ENCODE data around the gene CHDH.

CHDH gene

DNA sequence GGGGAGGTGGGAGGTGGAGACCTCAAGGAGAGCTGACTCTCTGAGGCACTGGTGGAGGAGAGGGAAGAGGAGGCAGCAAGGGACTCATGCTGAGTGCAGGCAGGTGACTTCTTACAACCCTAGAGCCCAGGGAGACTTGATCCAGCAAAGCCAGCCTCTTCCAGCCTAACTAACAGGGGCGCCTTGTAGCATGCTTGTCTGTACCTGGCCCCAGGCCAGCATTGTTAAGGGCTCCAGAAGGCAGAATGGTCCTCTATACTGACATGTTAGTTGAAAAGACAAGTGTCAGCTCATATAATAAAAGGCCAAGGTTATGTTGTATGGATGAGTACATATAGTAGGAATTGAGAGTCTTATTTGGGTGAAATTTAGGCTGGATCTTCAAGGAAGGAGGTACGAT, 65.4 kb downstream of the CHDH start:
- DNase-seq, result no peak

DNA sequence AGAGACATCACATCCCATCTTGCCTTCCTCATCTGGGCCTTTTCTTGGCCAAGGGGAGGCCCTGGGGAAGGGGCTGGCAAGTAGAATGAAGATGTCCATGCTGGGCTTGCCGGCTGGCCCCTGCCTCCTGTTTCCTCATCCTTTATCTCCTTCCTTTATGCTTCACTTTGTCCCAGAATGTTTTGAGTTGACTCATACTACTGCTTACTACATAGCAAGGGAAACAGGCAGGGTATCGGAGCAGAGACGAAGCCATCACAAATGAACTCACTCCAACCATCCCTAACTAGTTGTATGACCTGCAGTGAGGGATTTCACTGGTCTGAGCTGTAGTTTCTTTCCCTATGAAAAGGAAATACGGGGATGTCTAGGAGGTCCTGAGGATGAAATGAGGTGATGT, 66.0 kb downstream of the CHDH start:
- DNase-seq, result no peak

DNA sequence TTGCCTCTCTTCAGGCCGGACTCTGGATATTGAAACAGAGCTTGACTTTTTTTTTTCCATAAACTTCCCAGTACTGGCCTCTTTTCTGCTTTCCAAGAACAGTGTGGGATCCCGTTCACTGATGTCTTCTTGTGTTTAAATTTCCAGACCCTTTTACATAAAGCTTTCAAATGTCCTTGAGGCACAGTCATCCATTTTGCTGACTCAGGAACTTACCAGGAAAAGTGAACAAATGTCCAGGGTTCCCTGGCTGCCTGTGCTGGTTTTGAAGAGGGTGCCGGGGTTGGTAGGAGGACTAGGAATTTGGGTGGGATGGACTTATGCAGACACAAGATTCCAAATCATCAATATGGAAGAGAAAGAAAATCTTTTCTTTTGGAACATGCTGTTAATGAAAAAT, 68.1 kb downstream of the CHDH start:
- no peak for DNase-seq

DNA sequence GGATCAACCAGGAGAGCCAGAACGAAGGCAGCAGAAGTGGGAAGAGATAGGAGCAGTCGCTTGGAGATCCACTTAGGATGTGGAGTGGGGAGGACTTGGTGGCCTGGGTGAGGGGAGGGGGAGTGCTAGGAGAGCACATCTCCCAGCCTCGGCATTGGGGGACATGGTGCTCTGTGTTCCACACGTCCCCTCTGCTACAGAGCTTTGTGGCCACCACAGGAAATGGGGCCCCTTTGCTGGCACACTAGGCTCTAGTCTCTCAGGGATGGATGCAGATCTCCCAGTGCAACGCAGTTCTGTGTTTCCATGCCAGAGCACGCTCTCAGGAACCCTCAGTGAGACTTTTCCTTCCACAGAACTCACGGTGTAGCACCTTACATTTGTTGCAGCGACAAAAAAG, 68.8 kb downstream of the CHDH start:
- no peak for DNase-seq

DNA sequence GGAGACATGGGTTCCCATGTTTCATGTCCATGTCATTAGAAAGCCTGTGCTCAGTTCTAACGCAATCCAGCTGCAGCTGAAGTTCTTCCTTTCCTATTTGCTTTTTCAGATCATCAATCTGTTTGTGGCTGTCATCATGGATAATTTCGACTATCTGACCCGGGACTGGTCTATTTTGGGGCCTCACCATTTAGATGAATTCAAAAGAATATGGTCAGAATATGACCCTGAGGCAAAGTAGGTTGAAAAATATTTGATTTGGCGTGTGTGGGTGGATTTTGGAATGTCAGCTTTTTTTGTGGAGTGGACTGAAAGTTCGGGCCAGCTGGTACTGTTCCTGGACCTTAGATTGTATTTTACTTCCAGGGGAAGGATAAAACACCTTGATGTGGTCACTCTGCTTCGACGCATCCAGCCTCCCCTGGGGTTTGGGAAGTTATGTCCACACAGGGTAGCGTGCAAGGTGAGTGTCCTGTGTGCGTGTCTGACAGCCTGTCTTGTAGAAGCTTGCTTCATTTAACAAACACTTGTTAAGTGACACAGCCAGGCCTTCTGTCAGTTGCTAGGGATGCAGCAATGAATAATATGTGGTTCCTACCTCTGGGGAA, 69.6 kb downstream of the CHDH start:
- no peak for DNase-seq

DNA sequence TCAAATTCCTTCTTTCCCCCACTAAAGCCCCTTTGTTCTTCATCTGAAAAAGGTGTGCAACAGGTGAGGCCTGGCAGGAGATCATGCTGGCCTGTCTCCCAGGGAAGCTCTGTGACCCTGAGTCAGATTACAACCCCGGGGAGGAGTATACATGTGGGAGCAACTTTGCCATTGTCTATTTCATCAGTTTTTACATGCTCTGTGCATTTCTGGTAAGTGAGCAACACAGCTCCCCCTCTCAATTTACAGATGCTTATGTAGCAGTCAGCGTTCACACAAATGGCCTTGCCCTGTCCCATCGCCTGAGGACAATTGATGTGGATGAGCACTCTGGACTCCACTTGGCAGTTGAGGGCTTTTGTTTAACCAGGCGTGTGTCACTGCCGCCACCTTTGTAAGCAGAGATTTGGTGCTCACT, 70.4 kb downstream of the CHDH start:
- no peak for DNase-seq

DNA sequence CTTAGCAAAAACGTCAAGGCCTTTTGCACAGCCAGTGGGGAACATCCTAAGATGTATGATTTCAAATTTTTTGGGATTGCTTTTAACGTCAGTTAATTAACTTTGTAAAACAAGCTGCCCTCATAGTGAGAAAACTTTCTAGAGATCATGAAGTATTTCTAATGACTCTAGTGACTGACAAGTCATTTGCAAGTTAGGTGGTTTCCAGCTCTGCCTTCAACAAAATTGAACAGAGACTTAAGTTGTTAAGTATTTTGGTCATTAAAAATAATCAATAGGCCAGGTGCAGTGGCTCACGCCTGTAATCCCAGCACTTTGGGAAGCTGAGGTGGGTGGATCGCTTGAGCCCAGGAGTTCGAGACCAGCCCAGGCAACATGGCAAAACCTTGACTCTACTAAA, 71.2 kb downstream of the CHDH start:
- DNase-seq, result no peak

DNA sequence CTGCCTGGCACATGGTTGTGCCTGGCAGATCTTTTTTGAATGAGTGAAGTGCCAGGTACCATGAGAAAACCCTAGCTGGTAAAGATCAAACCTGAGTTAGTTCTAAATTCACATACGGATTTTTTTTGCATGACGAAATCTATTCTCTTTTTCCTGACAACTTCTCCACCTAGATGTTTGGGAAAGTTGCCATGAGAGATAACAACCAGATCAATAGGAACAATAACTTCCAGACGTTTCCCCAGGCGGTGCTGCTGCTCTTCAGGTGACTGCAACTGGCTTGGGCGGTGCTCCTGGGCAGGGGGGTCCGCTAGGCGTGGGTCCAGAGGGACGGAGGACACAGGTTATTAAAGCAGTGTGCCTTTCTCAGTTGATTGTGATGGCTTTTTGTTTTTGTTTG, 71.8 kb downstream of the CHDH start:
- DNase-seq, result no peak

DNA sequence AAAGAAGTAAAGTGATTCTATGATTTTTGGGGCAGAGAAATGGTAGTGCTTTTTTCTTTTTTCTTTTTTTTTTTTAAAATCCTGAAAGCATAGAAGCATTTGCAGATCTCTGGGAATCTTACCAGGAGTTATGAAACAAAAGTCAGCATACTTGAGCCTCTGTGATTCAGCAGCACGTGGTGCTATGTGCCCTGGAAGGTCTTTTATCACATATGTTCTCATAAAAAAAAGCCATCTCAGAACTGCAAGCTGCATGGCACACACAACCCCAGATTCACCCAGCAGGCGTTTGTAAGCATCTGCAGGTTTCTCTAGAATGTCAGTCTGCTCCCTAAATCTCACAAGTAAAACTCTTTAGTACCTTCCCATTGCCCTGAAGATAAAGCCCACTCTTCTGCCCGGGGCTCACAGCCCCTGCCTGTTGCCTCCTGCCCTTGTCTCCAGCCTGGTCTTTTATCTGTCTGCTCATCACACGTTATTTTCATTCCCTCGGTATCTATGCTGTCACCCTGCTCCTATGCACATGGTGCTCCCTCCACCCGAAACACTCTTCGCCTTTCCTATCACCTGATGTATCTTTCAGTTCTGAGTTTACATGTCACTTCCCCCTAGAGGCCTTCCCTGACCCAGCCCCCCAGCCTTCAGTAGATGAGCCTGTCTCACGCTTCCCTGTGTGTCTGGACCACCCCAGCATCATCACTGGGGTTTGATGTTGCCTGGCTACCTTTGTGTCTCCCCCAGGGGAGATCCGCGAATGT, 72.4 kb downstream of the CHDH start:
- no peak for DNase-seq

DNA sequence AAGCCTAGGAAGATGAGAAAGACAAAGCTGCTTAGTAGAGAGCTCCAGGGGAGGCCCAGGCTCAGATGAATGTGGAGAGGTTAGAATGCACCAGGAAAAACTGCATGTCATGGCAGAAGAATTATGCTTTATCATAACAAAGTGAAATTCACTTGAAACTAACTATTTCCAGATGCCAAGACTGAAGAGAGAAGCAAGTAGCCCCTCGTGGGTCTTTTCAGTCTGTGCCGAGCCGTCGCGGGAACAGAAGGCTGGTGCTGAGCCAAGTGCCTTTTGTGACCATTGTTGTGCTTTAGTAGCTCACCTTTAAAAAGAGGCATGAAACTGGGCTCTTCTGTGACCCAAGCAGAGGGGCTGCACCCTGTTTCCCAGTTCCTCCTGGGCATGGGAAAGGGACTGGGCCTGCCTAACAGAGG, 73.2 kb downstream of the CHDH start:
- DNase-seq, result no peak

DNA sequence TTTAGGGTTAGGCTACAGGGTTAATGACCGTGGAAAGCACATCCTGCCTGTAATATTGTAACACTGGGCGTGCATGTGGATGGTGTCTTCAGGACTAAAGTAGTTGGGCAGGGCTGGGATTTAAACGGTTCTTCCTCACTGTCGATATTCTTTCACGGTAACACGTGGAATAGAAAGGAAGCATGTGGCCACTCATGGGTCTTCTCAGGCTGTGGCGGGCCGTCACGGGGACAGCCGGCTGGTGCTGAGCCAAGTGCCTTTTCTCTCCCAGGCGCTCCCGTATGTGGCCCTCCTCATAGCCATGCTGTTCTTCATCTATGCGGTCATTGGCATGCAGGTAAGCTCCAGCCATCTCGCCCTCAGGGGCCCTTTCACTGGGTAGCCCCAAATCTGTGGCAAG, 73.7 kb downstream of the CHDH start:
- DNase-seq, result no peak

DNA sequence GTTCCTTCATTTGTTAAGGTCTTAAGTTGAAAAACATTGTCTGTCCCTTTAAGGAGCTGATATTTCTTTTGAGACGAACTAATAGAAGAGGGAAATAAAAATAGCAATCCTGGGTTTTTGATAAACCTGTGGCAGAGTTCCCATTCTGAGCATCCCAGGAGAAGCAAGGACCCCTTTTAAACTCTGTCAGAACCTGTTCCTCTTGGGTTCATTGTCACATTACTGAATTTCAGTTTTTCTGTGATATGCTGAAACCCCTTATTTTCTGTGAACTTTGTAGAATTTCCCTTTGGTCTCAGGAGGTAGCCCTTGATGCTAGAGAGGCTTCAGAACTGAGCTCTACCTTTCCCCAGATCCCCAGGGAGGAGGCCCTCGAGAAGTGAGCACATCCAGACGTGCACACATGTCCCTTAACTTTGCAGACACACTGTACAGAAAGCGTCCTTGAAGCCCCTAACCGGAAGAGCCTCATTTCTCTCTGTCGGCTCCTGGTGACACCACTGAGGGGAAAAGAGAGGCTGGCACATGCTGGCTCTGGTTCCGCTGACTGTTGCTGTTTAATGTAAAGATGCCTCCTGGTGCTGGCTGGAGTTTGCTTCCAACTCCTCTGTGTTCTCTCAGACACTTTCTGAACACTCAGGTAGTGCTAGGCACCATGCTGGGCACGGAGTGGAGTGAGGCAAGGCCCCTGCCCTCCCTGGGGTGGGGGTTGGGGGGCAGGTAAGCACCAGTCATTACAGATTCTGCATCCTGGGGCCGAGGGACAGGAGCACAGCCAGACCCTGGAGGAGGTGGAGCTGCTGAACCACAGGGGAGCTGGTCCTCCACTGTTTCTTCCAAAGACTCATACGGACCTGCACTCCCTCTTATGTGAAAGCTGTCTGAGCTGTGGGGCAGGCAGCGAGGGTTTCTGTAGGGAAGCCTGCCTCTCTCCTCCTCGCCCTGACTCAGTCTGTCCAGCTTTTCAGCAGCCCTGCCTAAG, 77.5 kb downstream of the CHDH start:
- DNase-seq, result no peak

DNA sequence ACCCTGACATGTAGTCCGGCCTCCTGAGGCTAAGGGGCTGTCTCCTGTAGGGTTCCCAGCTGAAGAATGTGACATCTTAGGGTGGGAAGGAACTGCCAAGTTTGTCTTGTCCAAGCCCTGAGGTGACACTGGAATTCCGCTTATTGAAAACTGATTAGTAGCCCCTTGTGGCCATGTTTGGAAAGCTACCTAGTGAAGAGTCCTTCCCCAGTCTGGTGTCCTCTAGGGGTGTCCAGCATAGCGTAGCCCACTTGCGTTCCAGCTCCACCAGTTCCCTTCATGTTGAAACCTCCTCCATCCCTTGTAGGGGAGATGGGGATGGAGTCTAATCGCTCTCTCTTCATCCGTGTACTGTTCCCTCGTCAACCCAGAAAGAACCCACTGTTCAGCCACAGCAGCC, 79.5 kb downstream of the CHDH start:
- DNase-seq, result no peak

DNA sequence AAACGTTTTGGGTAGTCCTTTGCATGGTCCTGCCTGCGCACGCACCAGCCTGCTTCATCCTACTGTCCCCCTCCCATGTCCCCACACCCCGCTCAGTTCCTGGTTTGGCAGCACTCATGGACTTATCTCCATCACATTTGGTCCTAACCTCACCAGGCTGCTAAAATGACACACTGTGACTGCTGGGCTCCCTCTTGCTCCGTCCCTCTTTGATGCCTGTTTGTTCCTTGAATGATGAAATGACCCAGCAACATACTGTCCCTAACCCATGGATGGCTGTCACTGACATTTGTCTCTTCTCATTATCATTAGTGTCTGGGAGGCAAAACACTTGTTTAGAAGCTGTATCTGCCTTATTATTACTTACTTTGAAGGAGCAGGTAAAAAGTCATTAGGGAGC, 80.5 kb downstream of the CHDH start:
- DNase-seq, result no peak

DNA sequence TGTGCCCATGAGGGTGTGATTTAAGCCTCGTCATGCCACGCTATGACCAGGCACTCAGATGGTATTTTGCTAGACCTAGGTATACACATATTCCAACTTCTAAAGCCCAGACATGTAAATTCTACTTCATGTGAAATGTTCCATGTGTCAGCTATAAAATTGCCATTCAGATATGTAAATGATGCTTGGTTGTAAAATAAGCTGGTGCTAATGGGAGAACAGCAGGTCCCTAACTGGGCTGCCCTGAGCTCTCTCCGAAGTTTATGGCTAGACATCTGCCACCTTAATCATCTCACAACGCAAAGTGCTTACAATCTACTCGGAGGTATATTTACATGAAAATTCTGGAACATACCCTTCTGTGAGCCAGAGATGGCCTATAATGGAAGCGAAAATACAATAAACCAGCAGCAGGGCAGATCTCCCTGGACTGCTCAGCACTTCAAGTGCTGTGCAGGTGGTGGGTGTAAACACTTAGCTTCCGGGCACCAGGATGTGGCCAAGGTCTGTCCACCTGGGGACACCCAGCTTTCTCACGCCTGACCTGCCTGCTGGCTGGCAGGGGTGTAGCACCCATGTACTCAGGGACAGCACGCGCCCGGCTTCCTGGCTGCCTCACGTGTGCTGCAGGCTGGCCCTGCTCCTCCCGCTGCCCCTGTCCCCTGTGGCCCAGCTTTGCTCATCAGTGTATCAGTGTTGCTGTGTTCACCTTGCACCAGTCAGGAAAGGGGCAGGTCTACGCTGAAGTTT, 82.0 kb downstream of the CHDH start:
- peak; percentile 14 for DNase-seq

DNA sequence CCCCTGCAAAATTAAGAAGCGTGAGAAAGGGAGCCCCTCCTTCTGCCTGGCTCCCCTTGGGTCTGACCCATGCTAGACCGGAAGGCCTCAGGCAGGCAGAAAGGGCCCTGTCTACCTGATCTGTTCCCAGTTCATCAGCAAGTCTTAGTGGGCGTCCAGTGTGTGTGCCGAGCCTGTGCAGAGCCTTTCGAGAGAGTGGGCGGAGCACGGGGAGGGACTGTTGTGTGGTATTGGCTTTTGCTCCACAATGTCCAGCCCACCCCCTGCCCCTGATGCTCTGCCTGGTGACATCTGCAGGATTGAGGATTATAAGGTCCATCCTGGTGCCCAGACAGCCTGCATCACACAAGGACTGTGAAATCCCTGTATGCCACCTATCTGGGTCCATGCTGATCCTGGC, 82.9 kb downstream of the CHDH start:
- peak; percentile 25 for DNase-seq

All from NCI-H82 (cell line).